Activated CD4-positive, alpha-beta T cell treated with anti-CD3 and anti-CD28 coated beads for 1 hour (primary cell): ENCODE results near the gene TSSK6.

Source experiments
- DNase-seq: peaks from one replicate; pipeline ENCODE4 v3.0.0-alpha.2; 2020

TSSK6 gene

DNA sequence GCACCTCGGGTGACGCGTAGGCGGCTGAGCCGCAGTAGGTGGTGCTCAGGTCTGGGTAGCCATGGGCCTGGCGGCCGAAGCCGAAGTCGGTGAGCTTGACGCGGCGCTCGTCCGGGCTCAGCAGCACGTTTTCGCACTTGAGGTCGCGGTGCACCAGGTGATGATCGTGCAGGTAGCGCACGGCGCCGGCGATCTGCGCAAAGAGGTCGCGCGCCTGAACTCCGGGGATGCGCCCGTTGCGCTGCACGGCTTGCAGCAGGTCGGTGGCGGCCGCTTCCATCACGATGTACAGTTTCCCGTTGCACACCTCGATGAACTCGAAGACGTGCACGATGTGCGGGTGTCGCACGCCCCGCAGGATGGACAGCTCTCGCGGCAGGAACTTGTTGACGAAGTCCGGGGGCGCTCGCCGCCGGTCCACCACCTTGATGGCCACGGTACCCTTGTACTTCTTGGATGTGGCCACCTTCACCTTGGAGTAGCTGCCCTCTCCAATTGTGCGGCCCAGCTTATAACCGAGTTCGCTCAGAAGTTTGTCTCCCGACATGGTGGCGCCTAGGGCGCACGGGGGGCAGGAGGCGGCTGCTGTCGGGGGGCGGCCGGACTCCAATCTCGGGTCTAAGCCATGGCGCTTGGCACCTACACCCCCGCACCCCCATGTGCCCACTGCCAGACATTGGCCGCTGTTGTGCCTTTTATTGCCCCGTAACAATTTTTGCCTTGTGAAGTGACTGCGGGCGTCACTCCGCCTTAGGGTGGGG is at the start of gene TSSK6:
Gene TSSK6, minus strand, starts transcription at position 668 of the 761 bp plus-strand sequence. Its CDS starts 121 bp downstream, at position 547.
- DNase-seq = no peak

DNA sequence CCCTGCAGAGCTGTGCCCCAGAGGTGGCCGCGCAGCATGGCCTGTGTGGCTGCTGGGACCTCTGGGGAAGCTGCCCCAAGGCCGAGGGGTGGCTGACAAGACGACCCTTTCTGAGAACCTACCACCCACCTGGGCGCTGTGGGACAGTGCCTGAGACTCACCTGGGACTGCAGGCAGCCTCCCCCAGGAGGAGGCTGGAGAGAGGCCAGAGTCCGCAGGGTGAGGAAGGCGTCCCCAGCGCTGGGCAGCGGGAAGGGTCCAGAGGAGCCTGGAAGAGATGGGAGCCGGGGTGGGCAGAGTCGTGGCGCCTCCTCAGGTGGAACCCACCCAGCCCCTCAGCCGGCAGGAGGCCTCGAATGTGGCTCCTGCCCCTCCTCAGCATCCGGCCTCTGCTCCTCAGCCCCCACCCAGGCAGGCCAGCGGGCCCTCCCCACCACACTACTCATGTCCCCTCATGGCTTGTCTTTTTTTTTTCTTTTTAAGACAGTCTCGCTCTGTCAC is 48.0 kb upstream of the TSSK6 start:
- no peak for DNase-seq

DNA sequence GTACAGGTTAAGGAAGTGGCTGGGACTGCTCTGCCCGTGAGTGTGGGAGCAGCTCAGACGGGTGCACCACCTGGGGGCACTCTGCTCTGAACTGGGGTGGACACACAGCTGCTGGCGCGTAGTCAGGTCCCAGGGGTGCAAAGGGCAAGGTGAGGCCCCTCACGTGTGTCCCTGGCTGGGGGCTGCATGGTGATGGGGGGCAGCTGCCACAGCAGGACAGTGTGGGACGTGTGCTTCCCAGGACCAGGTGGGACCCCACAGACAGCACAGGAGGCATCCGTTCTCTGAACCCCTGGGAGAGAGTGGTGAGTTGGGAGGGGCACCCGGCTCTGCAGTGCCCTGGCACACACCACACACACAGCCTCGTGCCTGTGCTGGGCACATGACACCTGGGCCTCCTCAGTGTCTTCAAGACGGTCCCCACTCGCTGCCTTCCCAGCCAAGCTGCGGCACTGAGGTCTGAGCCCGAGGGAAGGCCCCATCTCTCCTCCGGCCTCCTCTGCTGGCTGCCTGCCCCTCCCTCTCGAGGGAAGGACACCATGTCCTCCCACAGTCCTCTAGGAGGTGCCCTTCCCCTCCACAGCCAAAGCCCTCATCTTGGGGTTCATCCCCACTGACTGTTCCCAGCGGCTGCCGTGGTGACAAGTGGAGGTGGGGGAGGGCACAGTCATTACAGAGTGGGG is 47.5 kb upstream of the TSSK6 start:
- DNase-seq = peak; percentile 20

DNA sequence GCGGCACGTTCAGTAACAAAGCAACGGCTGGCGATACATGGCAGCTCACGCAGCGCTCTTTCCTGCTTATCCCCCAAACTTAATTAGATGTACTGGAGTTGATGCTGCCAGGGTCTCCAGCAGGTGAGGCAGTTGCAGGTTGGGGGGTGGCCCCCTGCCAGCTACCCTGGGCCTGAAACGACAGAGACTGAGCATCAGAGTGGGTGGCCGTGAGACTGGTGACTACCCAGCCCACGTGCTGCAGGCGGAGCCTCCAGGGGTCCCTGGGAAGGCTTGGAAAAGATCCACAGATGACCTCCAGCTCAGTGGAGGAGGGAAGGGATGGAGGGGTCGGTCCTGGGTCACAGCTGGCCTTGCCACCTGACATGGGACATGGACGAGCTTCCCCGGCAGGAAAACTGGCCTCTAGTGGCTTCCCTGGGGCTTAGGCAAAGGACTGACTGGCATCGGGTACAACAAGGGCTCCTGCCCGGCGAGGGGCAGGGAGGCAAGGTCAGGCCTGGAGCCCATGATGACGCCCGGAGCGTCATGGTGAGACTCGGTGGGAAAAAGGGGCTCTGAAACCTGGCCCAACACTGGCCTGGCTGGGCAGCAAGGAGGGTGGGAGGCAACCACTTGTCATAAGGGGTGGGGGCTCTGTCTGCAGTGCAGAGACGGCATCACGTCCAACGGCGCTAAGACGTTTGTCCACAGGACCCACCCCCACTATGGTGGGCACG is 46.8 kb upstream of the TSSK6 start:
- no peak for DNase-seq

DNA sequence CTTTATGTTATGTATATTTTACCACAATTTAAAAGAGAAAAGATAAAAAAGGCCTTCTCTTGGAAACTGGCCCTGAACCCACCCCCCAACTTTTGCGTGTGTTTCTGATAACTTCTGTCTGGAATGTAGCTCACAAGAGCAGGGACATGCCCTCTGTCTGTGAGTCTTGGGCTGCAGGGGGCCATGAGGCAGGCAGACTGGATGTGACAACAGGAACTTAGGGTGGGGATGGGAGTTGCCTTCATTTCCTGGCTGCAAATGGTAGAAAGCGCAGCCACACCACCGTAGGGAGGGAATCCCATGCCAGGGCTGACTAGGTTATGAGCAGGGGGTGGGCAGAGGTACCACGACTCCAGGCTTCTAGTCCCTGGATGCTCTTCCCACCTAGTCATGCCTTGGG is 44.6 kb upstream of the TSSK6 start:
- no peak for DNase-seq

DNA sequence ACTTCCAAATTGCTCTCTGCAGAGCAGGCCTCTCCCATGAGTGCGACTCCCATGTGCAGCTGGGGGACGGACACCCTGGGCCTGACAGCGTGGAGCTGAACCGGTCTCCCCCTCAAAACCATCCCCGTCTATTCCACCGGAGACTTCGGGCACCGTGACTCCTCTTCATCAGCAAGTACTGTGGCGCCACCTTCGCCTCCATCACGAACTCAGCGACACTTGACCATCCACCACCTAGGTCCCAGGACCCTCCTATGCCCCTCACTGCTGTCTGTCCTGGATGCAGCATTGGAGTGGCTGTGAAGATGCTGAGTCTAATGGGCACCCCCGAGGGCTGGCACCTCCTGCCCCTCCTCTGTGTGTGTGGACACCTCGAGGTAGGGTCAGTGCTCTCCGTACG is 43.3 kb upstream of the TSSK6 start:
- no peak for DNase-seq

DNA sequence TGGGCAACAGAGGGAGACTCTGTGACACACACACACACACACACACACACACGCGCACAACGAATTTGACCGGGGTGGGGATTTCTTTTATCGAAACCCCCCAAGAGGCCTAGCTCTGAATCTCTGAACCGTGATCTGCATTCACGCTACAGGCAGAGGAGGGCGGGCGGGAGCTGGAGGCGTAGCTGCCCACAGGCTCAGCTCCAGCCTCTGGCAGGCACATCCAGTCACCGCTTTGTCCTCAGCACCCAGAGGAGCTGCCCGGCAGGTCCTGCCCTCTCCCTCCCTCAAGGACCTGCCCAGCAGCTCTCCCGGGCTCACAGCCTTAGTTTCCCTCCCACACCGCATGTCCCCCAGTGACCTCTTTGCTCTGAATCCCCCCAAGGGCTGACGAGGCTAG is 42.7 kb upstream of the TSSK6 start:
- DNase-seq = no peak

DNA sequence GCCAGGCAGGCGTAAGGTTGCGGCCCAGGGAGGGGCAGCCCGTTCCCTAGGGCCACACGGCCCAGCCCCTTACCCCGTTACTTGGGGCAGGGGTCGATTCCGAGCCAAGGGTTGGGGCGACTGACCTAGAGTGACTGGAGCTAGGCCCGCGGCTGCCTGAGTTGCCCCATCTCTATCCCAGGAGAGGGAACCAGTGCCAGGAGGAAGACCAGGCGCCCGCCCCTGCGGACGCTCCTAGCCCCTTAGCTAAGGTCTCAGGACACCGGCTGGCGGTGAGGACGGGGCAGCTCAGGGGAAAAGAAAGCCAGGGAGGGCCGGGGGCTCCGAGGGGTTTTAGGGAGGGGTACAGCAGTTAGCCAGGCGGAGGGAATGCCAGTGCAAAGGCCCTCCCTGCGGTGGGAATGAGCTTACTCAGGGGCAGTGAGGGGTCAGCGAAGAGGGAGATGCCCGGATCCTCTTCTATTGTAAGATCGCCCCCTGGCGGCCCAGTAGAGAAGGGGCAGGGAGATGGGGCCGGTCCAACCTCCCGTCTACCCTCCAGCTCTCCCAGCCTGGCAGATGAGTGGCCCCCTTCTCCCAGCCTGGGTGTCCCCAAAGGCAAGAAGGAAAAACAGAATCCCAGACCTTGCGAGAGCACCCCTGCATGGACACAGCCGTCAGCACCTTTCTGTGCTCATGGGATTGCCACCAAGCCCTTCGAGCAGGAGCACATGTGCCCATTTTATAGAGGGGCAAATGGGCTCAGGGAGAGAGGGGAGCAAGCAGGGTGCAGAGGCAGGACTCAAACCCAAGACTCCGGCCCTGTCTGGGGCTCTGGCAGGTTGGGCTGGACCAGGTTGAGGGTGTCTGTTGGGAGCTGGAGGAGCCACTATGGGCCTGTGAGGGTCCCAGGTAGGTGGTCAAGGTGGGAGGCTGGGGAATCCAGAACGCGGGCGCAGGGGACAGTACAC is 39.0 kb upstream of the TSSK6 start:
- peak; percentile 39 for DNase-seq

DNA sequence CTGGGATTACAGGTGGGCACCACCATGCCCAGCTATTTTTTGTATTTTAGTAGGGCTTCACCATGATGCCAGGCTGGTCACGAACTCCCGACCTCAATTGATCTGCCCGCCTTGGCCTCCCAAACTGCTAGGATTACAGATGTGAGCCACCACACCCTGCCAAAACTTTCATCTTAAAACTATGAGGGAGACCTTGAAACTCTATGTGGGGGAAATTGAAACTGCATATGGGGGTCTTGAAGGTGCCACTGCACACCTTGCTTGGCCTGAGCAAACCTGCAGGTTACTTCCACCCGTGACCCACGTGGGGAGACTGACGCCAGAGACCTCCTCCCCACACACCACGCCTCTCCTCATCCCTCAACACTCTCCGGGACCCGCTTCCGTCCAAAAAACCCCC is 38.3 kb upstream of the TSSK6 start:
- DNase-seq = no peak

DNA sequence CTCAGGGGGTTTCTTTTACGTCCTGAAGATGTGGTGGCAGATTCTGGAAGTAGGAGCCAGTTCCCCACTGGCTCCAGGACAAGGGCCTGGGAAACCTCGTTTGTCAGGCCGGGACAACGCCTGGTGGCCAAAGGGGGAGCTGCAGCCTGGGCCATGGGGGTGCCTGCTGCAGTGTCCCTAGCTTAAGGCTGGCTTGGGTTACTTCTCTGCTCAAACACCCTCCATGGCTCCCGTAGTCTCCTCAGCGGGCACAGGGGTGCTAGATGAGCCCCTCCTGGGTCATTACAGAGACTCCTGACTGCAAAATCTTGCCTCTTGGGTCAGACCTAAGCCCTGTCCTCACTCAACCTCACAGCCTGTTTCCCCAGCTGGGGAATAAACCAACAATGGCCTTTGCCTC is 37.5 kb upstream of the TSSK6 start:
- DNase-seq = no peak

DNA sequence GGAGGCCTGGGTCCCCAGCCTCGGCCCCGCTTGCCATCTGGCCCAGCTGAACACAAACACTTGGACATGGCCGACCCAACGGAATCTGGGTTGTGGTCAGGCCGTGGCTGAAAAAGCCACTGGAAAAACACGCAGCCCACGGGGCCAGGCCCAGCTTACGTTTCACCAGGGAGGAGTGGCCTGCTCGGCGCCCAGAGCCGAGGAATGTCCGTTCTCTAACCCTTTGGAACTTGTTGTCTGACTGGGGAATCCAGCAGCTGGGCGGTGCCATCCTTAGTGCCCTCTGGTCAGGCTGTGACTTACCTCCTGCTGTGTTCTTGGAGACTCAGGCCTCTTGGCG is 36.5 kb upstream of the TSSK6 start:
- no peak for DNase-seq

DNA sequence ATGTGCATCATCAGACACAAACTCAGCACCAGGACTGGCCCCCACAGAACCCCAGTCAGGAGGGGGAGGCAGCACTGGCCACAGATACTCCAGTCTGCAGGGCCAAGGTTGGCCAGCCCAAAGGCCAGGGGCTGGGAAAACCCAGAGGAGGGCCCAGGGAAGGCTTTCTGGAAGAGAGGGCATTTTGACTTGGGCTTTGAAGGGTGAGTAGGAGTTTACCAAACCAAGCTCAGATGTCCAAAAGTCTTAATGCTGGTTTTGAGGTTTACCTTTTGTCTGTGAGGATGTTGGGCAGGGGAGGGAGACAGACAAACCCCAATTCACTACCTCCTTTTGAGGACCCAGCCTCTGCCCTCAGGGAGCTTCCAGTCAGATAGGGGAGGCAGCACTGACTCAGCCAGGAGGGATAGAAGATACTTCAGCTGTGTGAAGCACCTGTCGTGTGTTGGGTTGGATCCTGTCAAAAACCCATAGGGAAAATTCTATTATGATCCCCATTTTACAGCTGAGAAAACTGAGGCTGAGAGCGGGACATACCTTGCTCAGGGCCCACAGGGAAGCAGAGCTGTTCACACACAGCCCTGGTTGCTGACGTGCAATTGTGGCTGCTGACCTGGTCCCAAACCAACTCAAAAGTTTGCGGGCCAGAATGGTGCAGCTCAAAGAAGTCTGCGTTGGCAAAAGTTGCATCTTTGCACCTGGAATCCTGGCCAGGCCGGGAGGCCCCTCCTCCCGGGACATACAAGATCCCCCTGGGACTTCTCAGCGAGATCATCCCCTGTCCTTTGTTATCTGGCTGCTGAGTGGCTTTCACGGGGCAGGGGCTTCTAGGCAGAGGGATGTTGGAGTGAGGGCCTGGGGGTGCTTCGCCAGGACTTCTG is 35.9 kb upstream of the TSSK6 start:
- DNase-seq = no peak

DNA sequence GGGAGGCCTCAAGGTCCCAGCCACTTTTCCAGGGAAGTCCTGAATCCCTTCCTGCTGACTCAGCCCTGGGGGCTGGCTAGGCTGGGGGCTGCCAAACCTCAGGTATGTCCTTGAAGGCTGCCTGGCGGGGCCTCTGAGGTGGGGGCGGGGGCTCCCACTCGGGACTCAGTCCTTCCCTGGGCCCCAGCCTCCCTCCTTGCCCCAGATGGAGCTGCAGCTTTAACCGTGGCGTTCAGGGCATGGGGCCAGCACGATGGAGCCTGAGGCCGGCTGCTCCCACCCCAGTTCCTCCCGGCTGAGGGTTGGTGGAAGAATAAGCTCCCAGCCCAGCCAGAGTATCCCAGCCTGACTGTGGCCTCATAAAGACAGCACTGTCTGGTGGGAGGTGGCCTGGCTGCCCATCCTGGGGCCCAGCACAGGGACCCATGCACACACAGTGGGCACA is 35.2 kb upstream of the TSSK6 start:
- no peak for DNase-seq

DNA sequence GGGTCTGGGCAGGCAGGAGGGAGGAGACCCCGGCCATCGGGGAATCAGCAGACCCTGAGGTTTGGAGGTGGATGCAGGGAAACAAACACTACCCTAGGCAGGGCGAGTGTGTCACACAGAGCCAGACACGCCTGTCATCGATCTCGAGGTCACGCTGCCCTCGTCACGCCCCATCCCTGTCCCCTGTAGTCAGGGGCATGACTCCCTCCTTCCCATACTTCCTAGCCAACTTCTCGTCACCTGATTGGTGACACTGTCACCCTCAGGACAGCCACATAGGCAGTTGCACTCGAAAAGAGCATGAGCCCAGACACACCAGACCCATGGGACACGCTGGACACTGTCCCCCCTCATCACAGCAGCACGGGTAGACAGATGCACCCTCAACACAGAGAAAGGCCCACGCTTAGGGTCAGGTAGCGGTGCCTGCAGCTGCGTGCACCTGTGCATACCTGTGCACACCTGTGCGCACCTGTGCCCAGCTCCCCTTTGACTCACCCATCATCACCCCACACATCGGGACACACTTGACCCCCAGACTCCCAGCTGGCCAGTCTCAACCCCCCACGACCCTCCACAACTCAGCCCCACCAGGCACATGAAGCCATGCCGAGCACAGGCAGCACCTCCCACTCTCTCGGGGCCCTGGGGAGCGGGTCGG is 34.6 kb upstream of the TSSK6 start:
- no peak for DNase-seq

DNA sequence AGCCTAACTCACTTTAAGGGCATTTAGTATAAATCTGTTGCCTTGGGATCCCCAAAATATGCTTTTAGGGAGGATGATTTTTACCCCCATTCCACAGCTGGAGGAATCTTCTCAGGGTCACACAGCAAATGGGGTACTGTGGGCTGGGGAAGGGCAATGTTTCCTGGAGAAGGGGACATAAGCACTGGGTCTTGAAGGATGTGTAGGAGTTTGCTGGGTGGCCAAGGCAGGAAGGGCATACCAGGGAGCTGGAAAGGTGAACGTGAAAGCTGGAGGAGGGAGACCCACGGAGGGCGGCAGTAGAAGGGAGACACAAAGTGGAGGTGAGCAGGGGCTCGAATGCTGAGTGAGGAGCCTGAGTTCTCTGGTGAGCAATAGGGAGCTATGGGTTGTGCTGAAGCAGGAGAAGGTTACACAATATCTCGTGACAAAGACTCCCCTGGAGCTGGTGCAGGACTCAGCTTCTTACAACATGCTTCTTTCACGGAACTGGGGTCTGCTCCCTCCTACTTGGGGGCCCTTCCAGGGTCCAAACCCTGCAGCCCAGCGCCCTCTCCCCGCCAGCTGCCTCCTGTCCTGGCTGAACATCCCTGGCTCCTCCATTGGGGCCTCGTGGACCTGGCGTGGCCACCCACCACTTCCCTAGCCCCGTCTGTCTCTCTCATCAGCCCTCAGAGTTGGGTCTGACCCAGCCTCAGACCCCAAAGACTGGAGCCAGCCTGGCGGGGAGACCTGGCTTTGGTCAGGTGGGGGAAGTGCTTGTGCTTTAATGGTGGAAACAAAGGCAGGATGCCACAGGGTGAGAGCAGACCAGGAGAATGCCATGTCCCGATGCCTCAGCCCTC is 33.8 kb upstream of the TSSK6 start:
- no peak for DNase-seq

DNA sequence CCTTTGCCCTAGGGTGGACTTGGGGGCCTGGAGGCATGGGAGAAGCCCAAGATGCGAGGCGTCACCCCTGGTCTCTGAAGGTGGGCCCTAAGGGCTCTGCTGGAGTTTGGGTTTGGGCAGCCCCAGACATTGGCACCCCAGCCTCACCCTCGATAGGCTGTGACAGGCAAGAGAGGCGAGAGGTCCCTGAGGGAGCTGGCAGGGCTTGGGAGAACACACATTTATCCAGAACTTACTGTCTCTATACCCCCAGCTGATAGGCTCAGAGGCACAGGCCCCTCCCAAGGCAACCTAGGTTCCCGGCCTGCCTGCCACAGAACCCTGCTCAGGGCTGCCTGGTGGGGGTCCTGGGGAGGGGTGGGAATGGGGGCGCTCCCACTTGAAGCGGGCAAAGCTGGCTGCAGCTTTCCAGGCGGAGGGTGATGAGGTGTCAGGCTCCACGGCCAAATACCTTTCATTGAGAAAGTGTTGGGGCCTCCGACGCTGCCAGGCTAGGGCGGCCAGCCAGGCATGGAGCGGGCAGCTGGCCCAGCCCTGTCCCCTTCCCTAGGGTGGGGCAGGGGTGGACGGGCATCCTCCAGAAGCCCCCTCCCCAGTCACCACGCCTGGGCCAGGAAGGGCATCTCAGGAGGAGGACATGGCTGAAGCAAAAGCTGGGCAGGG is 32.5 kb upstream of the TSSK6 start:
- DNase-seq = no peak

DNA sequence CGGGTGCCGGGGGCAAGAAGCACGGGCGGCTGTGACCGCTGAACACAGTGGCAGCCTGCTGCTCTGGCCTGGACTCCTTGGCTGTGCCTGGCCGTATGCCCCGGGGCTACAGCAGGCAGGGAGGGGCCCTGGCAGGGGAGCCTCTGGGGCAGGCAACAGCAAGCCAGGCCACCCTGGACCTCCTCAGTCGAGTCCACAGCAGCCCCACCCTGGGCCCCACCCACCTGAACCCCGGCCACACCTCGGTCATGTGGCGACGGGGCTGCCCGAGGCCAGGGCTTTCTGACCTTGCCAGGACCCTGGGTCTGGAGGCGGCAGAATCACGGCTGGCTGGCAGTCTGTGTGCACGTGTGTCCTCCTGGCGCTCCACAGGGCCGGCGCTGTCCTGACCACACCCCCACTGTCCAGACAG is 31.4 kb upstream of the TSSK6 start:
- DNase-seq = no peak

DNA sequence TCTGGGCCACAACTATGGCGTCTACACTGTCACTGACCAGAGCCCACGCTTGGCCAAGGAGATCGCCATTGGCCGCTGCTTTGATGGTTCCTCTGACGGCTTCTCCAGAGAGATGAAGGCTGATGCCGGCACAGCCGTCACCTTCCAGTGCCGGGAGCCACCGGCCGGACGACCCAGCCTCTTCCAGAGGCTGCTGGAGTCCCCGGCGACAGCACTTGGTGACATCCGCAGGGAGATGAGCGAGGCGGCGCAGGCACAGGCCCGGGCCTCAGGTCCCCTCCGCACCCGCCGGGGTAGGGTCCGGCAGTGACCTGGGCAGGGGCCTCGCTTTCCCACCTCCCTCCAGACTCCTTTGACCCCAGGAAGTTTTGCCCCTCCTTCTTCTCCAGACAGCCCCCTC is 30.4 kb upstream of the TSSK6 start:
- no peak for DNase-seq

DNA sequence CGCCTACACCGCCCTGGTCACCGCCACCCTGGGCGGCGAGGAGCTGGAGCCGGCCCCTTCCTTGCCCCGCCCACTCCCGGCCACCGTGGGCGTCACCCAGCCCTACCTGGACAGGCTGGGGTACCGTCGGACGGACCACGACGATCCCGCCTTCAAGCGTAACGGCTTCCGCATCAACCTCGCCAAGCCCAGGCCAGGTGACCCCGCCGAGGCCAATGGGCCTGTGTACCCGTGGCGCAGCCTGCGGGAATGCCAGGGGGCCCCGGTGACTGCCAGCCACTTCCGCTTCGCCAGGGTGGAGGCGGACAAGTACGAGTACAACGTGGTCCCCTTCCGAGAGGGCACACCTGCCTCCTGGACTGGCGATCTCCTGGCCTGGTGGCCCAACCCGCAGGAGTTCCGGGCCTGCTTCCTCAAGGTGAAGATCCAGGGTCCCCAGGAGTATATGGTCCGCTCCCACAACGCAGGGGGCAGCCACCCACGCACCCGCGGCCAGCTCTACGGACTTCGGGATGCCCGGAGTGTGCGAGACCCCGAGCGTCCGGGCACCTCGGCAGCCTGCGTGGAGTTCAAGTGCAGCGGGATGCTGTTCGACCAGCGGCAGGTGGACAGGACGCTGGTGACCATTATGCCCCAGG is 29.7 kb upstream of the TSSK6 start:
- DNase-seq = no peak
